Fibroblast of the aortic adventitia (primary cell): ENCODE results near the gene ANKRD2. TPM values are rescaled to one million over a fixed set of nuclear protein-coding genes. Genes with fewer than 3 reads are reported as not detected.

ENCODE experiments used
- DNase-seq: peaks from one replicate; pipeline ENCODE4 v3.0.0-alpha.2; 2010; ENCODE audit warnings: low read depth
- H3K4me3 ChIP-seq: 2 replicates; pipeline ENCODE4 v1.5.1; 2011; ENCODE audit warnings: low read depth, mild to moderate bottlenecking, control low read depth, low read length, moderate library complexity
- CTCF ChIP-seq: IDR thresholded peaks from 2 replicates; pipeline ENCODE4 v1.5.1; 2011; ENCODE audit warnings: mild to moderate bottlenecking, low read length, control low read depth, inconsistent platforms; ENCODE audit not compliant: insufficient read depth
- total RNA-seq: library from RNA; depleted of rRNA; stranded (reverse); fragments of >200 nt; gene quantifications from 2 replicates; pipeline ENCODE4 v1.2.3, GENCODE V29; 2012; ENCODE audit warnings: low replicate concordance

ANKRD2 gene
- total RNA-seq, 1 donor = 0.27 TPM

GRCh38 chr10:97532935-97533671, 39.5 kb upstream of the ANKRD2 start:
- H3K4me3 ChIP-seq = no peak overlapping the region
- peak; percentile 32 for DNase-seq
- TF ChIP-seq CTCF = no peak

- TF ChIP-seq CTCF = no peak
- no peak for DNase-seq
- H3K4me3 ChIP-seq = no peak overlapping the region
Observed at GRCh38 chr10:97533888-97534287, 38.7 kb upstream of the ANKRD2 start.

GRCh38 chr10:97534746-97535367, 37.7 kb upstream of the ANKRD2 start:
- peak; percentile 51 for TF ChIP-seq CTCF
- no peak for DNase-seq
- no peak overlapping the region for H3K4me3 ChIP-seq

- no peak for TF ChIP-seq CTCF
- DNase-seq = no peak
- H3K4me3 ChIP-seq = no peak overlapping the region
Observed at GRCh38 chr10:97537186-97537869, 35.3 kb upstream of the ANKRD2 start.

GRCh38 chr10:97538411-97538810, 34.2 kb upstream of the ANKRD2 start:
- TF ChIP-seq CTCF = no peak
- no peak overlapping the region for H3K4me3 ChIP-seq
- peak; percentile 36 for DNase-seq

- no peak for DNase-seq
- H3K4me3 ChIP-seq = no peak overlapping the region
- TF ChIP-seq CTCF = no peak
Observed at GRCh38 chr10:97538839-97539238, 33.7 kb upstream of the ANKRD2 start.
